GM04503 (cell line): Measurements from ENCODE around the gene VENTX.

Source experiments
- DNase-seq: peaks from one replicate; pipeline ENCODE4 v3.0.0-alpha.2; 2012; ENCODE audit warnings: low read depth

Gene VENTX

GRCh38 chr10:133235265-133235855 lies 2.3 kb upstream of the VENTX start:
- no peak for DNase-seq

- DNase-seq: no peak
Measured at GRCh38 chr10:133235932-133236331, 1.7 kb upstream of the VENTX start.

- no peak for DNase-seq
Measured at GRCh38 chr10:133236401-133237240, 1.0 kb upstream of the VENTX start.

- DNase-seq: no peak
Measured at GRCh38 chr10:133237241-133237587, 441 bp upstream of the VENTX start.

GRCh38 chr10:133238466-133238804 lies 780 bp downstream of the VENTX start:
- no peak for DNase-seq

- no peak for DNase-seq
Measured at GRCh38 chr10:133239990-133240389, 2.3 kb downstream of the VENTX start.

- DNase-seq: no peak
Measured at GRCh38 chr10:133241501-133242205, 4.0 kb downstream of the VENTX start.

GRCh38 chr10:133242611-133243356 lies 5.1 kb downstream of the VENTX start:
- no peak for DNase-seq

- no peak for DNase-seq
Measured at GRCh38 chr10:133243593-133243992, 5.9 kb downstream of the VENTX start.

- no peak for DNase-seq
Measured at GRCh38 chr10:133245439-133246235, 8.0 kb downstream of the VENTX start.

- no peak for DNase-seq
Measured at GRCh38 chr10:133246236-133246626, 8.6 kb downstream of the VENTX start.

GRCh38 chr10:133247681-133248333 lies 10.2 kb downstream of the VENTX start:
- no peak for DNase-seq

GRCh38 chr10:133248334-133248715 lies 10.7 kb downstream of the VENTX start:
- DNase-seq: no peak

GRCh38 chr10:133249094-133249780 lies 11.6 kb downstream of the VENTX start:
- no peak for DNase-seq

GRCh38 chr10:133249975-133250754 lies 12.5 kb downstream of the VENTX start:
- no peak for DNase-seq

GRCh38 chr10:133251388-133252222 lies 13.9 kb downstream of the VENTX start:
- no peak for DNase-seq

- no peak for DNase-seq
Measured at GRCh38 chr10:133252223-133252552, 14.5 kb downstream of the VENTX start.

- DNase-seq: no peak
Measured at GRCh38 chr10:133253361-133253955, 15.8 kb downstream of the VENTX start.
